ENCODE results near the gene GNPDA1.

GNPDA1 gene

GRCh38 chr5:141969783-141970771 is 42.8 kb downstream of the GNPDA1 start:
- DNase-seq (ENCODE audit: low spot score) = peak; percentile 76

GRCh38 chr5:141968914-141969608 is 43.8 kb downstream of the GNPDA1 start, which contains the start of gene RNF14:
Gene RNF14 (plus strand): TSS chr5:141969105. CDS start chr5:141973589, 4,484 bp downstream.
- in situ Hi-C loops (cut with MboI; ENCODE audit: low sequenced_read_pairs, unreplicated experiment) = no loop called here
- DNase-seq (ENCODE audit: low spot score) = peak; percentile 95
- peak; percentile 94 for TF ChIP-seq CTCF (IDR thresholded peaks at IDR 0.05; ENCODE audit: borderline replicate concordance, control extremely low read depth, extremely low read depth, insufficient read depth, missing control alignments)

More at GRCh38 chr5:141969783-141970771, 42.8 kb downstream of the GNPDA1 start:
- in situ Hi-C loops (cut with MboI; ENCODE audit: low sequenced_read_pairs, unreplicated experiment) = no loop called here
- TF ChIP-seq CTCF (IDR thresholded peaks at IDR 0.05; ENCODE audit: borderline replicate concordance, control extremely low read depth, extremely low read depth, insufficient read depth, missing control alignments) = no peak

- no peak for DNase-seq (ENCODE audit: low spot score)
- TF ChIP-seq CTCF (IDR thresholded peaks at IDR 0.05; ENCODE audit: borderline replicate concordance, control extremely low read depth, extremely low read depth, insufficient read depth, missing control alignments) = no peak
- in situ Hi-C loops (cut with MboI; ENCODE audit: low sequenced_read_pairs, unreplicated experiment) = no loop called here
These were observed 45.9 kb downstream of the GNPDA1 start for GRCh38 chr5:141966963-141967333.

- in situ Hi-C loops (cut with MboI; ENCODE audit: low sequenced_read_pairs, unreplicated experiment) = no loop called here
- TF ChIP-seq CTCF (IDR thresholded peaks at IDR 0.05; ENCODE audit: borderline replicate concordance, control extremely low read depth, extremely low read depth, insufficient read depth, missing control alignments) = no peak
- no peak for DNase-seq (ENCODE audit: low spot score)
These were observed 46.4 kb downstream of the GNPDA1 start for GRCh38 chr5:141966275-141966962.

- in situ Hi-C loops (cut with MboI; ENCODE audit: low sequenced_read_pairs, unreplicated experiment) = no loop called here
- no peak for TF ChIP-seq CTCF (IDR thresholded peaks at IDR 0.05; ENCODE audit: borderline replicate concordance, control extremely low read depth, extremely low read depth, insufficient read depth, missing control alignments)
These were observed 47.8 kb downstream of the GNPDA1 start for GRCh38 chr5:141965071-141965470.

GRCh38 chr5:141963701-141964100 is 49.1 kb downstream of the GNPDA1 start:
- in situ Hi-C loops (cut with MboI; ENCODE audit: low sequenced_read_pairs, unreplicated experiment) = no loop called here
- no peak for TF ChIP-seq CTCF (IDR thresholded peaks at IDR 0.05; ENCODE audit: borderline replicate concordance, control extremely low read depth, extremely low read depth, insufficient read depth, missing control alignments)
- DNase-seq (ENCODE audit: low spot score) = no peak

More at GRCh38 chr5:141965071-141965470, 47.8 kb downstream of the GNPDA1 start:
- DNase-seq (ENCODE audit: low spot score) = no peak
